ENCODE results near the gene HOXD4. TPM values are rescaled to one million over a fixed set of nuclear protein-coding genes. Genes with fewer than 3 reads are reported as not detected.

HOXD4 gene
- total RNA-seq, 1 experiment from 2014 or later, result 1.2 TPM

DNA sequence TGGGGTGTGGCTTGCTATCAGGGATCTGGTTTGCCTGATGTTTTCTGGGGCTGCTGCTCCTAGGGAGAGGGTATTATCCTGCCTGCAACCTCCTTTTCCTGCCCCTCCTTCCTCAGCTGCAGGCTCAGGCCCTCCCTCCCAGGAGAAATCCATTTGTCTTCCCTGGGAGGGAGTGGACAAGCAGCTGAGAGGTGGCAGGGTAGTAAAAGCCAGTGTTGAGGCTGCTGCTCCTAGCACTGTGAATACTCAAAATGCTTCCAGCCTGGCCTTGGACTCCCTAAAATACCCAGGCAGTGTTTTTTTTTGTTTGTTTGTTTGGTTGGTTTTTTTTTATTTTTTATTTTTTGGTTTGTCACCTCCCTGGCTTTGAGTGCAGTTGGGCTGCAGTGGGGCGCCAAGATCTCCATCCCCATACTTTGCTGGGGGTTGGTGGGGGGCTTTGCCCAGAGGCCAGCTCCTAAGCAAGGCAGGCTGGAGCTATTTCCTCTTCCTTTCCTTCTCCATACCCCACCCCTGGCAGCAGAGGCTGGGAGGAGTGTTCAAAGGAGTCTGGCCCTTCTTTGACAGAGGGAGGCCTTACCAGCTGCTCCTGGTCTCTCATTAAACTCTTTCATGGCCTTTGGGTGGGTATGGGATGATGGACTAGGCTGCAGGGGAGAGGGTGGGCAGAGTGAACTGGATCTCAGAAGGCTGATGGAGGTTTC, 19.4 kb downstream of the HOXD4 start:
- H3K9me3 ChIP-seq, result no peaks in the 10 kb centered on the region
- no peak overlapping the region for H3K4me3 ChIP-seq (ENCODE audit: low read depth, low read length)
- Mint-ChIP-seq H3K27ac (ENCODE audit: unreplicated experiment) (no peak overlapping the region), H3K36me3 (ENCODE audit: insufficient read depth, unreplicated experiment) (no peaks in the 10 kb centered on the region), H3K4me1 (ENCODE audit: low read depth, unreplicated experiment) (no peaks in the 10 kb centered on the region), H3K9me3 (ENCODE audit: unreplicated experiment) (no peaks in the 10 kb centered on the region), H3K4me3 (ENCODE audit: unreplicated experiment) (no peak overlapping the region), H3K27me3 (ENCODE audit: insufficient read depth, unreplicated experiment) (peaks cover 6% of the 10 kb centered on the region)
- ChIA-PET POLR2A (no interaction called here), CTCF (no interaction called here)
- H3K4me1 ChIP-seq, result peaks cover 7% of the 10 kb centered on the region; the same call in 1 of the 2 replicates
- intact Hi-C loops (cut with micrococcal nuclease; ENCODE audit: unreplicated experiment), result no loop called here
- H3K27me3 ChIP-seq (replicated peaks; ENCODE audit: control insufficient read depth, insufficient read depth, low read length), result no peaks in the 10 kb centered on the region
- no peaks in the 10 kb centered on the region for H3K36me3 ChIP-seq (ENCODE audit: control insufficient read depth, insufficient read depth, low read length)
- DNase-seq, result no peak
- no TSS peak for BruUV-seq (replicated peaks)
- TF ChIP-seq, protein P1, sequence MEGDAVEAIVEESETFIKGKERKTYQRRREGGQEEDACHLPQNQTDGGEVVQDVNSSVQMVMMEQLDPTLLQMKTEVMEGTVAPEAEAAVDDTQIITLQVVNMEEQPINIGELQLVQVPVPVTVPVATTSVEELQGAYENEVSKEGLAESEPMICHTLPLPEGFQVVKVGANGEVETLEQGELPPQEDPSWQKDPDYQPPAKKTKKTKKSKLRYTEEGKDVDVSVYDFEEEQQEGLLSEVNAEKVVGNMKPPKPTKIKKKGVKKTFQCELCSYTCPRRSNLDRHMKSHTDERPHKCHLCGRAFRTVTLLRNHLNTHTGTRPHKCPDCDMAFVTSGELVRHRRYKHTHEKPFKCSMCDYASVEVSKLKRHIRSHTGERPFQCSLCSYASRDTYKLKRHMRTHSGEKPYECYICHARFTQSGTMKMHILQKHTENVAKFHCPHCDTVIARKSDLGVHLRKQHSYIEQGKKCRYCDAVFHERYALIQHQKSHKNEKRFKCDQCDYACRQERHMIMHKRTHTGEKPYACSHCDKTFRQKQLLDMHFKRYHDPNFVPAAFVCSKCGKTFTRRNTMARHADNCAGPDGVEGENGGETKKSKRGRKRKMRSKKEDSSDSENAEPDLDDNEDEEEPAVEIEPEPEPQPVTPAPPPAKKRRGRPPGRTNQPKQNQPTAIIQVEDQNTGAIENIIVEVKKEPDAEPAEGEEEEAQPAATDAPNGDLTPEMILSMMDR (IDR thresholded peaks at IDR 0.05; ENCODE audit: insufficient read depth in 1 of 2, low read depth in 1 of 2, low read length in 1 of 2, severe bottlenecking in 1 of 2, unreplicated experiment in 1 of 2), result no peak

DNA sequence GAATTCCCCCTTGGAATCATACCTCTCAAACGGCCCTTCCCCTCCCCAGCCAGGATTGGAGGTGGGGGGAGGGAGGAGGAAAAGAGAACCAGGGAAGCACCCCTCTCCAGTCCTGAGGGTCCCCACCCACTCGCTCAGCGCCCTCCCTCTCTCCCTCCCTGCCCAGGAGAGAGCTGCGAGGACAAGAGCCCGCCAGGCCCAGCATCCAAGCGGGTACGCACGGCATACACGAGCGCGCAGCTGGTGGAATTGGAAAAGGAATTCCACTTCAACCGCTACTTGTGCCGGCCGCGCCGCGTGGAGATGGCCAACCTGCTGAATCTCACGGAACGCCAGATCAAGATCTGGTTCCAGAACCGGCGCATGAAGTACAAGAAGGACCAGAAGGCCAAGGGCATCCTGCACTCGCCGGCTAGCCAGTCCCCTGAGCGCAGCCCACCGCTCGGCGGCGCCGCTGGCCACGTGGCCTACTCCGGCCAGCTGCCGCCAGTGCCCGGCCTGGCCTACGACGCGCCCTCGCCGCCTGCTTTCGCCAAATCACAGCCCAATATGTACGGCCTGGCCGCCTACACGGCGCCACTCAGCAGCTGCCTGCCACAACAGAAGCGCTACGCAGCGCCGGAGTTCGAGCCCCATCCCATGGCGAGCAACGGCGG, 20.1 kb downstream of the HOXD4 start:
- Histone ChIP-seq H3K27me3 (replicated peaks; ENCODE audit: control insufficient read depth, insufficient read depth, low read length) (no peaks in the 10 kb centered on the region), H3K36me3 (ENCODE audit: control insufficient read depth, insufficient read depth, low read length) (no peaks in the 10 kb centered on the region), H3K4me3 (ENCODE audit: low read depth, low read length) (no peak overlapping the region), H3K4me1 (peaks cover 7% of the 10 kb centered on the region; the same call in 1 of the 2 replicates), H3K9me3 (no peaks in the 10 kb centered on the region)
- ChIA-PET CTCF (no interaction called here), POLR2A (no interaction called here)
- no peak for DNase-seq
- Mint-ChIP-seq H3K9me3 (ENCODE audit: unreplicated experiment) (no peaks in the 10 kb centered on the region), H3K4me3 (ENCODE audit: unreplicated experiment) (no peak overlapping the region), H3K27ac (ENCODE audit: unreplicated experiment) (no peak overlapping the region), H3K27me3 (ENCODE audit: insufficient read depth, unreplicated experiment) (peaks cover 6% of the 10 kb centered on the region), H3K36me3 (ENCODE audit: insufficient read depth, unreplicated experiment) (no peaks in the 10 kb centered on the region), H3K4me1 (ENCODE audit: low read depth, unreplicated experiment) (no peaks in the 10 kb centered on the region)
- intact Hi-C loops (cut with micrococcal nuclease; ENCODE audit: unreplicated experiment), result no loop called here
- no TSS peak for BruUV-seq (replicated peaks)
- TF ChIP-seq, protein P1 (IDR thresholded peaks at IDR 0.05; ENCODE audit: insufficient read depth in 1 of 2, low read depth in 1 of 2, low read length in 1 of 2, severe bottlenecking in 1 of 2, unreplicated experiment in 1 of 2), result no peak

DNA sequence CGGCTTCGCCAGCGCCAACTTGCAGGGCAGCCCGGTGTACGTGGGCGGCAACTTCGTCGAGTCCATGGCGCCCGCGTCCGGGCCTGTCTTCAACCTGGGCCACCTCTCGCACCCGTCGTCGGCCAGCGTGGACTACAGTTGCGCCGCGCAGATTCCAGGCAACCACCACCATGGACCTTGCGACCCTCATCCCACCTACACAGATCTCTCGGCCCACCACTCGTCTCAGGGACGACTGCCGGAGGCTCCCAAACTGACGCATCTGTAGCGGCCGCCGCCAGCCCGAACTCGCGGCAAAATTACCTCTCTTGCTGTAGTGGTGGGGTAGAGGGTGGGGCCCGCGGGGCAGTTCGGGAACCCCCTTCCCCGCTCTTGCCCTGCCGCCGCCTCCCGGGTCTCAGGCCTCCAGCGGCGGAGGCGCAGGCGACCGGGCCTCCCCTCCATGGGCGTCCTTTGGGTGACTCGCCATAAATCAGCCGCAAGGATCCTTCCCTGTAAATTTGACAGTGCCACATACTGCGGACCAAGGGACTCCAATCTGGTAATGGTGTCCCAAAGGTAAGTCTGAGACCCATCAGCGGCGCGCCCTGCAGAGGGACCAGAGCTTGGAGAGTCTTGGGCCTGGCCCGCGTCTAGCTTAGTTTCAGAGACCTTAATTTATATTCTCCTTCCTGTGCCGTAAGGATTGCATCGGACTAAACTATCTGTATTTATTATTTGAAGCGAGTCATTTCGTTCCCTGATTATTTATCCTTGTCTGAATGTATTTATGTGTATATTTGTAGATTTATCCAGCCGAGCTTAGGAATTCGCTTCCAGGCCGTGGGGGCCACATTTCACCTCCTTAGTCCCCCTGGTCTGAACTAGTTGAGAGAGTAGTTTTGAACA, 20.9 kb downstream of the HOXD4 start:
- no peak overlapping the region for H3K4me3 ChIP-seq (ENCODE audit: low read depth, low read length)
- Mint-ChIP-seq H3K27me3 (ENCODE audit: insufficient read depth, unreplicated experiment) (peaks cover 6% of the 10 kb centered on the region), H3K4me1 (ENCODE audit: low read depth, unreplicated experiment) (no peaks in the 10 kb centered on the region), H3K27ac (ENCODE audit: unreplicated experiment) (no peak overlapping the region), H3K4me3 (ENCODE audit: unreplicated experiment) (no peak overlapping the region), H3K36me3 (ENCODE audit: insufficient read depth, unreplicated experiment) (no peaks in the 10 kb centered on the region), H3K9me3 (ENCODE audit: unreplicated experiment) (no peaks in the 10 kb centered on the region)
- intact Hi-C loops (cut with micrococcal nuclease; ENCODE audit: unreplicated experiment), result no loop called here
- ChIA-PET CTCF (no interaction called here), POLR2A (no interaction called here)
- BruUV-seq (replicated peaks), result no TSS peak
- H3K27me3 ChIP-seq (replicated peaks; ENCODE audit: control insufficient read depth, insufficient read depth, low read length), result no peaks in the 10 kb centered on the region
- H3K4me1 ChIP-seq, result peaks cover 7% of the 10 kb centered on the region; the same call in 1 of the 2 replicates
- H3K36me3 ChIP-seq (ENCODE audit: control insufficient read depth, insufficient read depth, low read length), result no peaks in the 10 kb centered on the region
- no peak for DNase-seq
- H3K9me3 ChIP-seq, result no peaks in the 10 kb centered on the region
- TF ChIP-seq, protein P1 (IDR thresholded peaks at IDR 0.05; ENCODE audit: insufficient read depth in 1 of 2, low read depth in 1 of 2, low read length in 1 of 2, severe bottlenecking in 1 of 2, unreplicated experiment in 1 of 2), result no peak
